PC-9 (cell line): ENCODE data around the gene LRFN5. TPM values are rescaled to one million over a fixed set of nuclear protein-coding genes. Genes with fewer than 3 reads are reported as not detected.

ENCODE experiments used
- BruUV-seq: library from RNA; stranded (reverse); fragments of 400-500 nt; replicated peaks from 2 replicates; lab custom pipeline; 2021; lab: Mats Ljungman, UMichigan
- CTCF ChIA-PET: fragments of 300-600 bp; sonication (Branson Sonifier 250); formaldehyde crosslinking; loops from one replicate; lab custom pipeline; 2022; ENCODE audit warnings: antibody characterized with exemption; lab: Charles Lee
- POLR2A ChIA-PET: fragments of 300-600 bp; sonication (Branson Sonifier 250); formaldehyde crosslinking; loops from one replicate; lab custom pipeline; 2022; ENCODE audit warnings: antibody characterized with exemption; ENCODE audit not compliant: unreplicated experiment; lab: Charles Lee
- DNase-seq, 2 experiments: peaks; one replicate each; pipeline versions ENCODE4 v3.0.0 to v3.0.0-alpha.2; 2015 to 2022; ENCODE audit warnings: mixed read lengths in 1 of 2
- H2AFZ ChIP-seq: fragments of 200-600 bp; sonication (generic); 2 replicates; pipeline ENCODE4 v1.8.1; 2017; ENCODE audit warnings: antibody characterized with exemption
- H3F3A ChIP-seq: fragments of 200-600 bp; sonication (generic); 2 replicates; pipeline ENCODE4 v1.8.1; 2017; ENCODE audit warnings: antibody characterized with exemption, mild to moderate bottlenecking, low read depth; ENCODE audit not compliant: insufficient read depth
- H3K27ac ChIP-seq: fragments of 200-600 bp; sonication (generic); 2 replicates; pipeline ENCODE4 v1.6.1; 2016; ENCODE audit warnings: mixed run types
- H3K27me3 ChIP-seq: fragments of 200-600 bp; sonication (generic); 2 replicates; pipeline ENCODE4 v1.6.1; 2016; ENCODE audit warnings: low read depth, mixed run types; ENCODE audit not compliant: insufficient read depth
- H3K36me3 ChIP-seq: fragments of 200-600 bp; sonication (generic); 2 replicates; pipeline ENCODE4 v1.6.1; 2016; ENCODE audit warnings: low read depth, mixed run types
- H3K4me1 ChIP-seq: fragments of 200-600 bp; sonication (generic); replicated peaks from 2 replicates; pipeline ENCODE4 v1.6.1; 2016; ENCODE audit warnings: mixed run types; ENCODE audit not compliant: insufficient read depth
- H3K4me2 ChIP-seq: fragments of 200-600 bp; sonication (generic); 2 replicates; pipeline ENCODE4 v1.6.1; 2017; ENCODE audit warnings: mixed run types
- H3K4me3 ChIP-seq: fragments of 200-600 bp; sonication (generic); 2 replicates; pipeline ENCODE4 v1.6.1; 2016; ENCODE audit warnings: mixed run types
- H3K79me2 ChIP-seq: fragments of 200-600 bp; sonication (generic); 2 replicates; pipeline ENCODE4 v1.6.1; 2017; ENCODE audit warnings: low read depth, mixed run types
- H3K9me2 ChIP-seq: fragments of 200-600 bp; sonication (generic); 2 replicates; pipeline ENCODE4 v1.8.1; 2017; ENCODE audit warnings: mild to moderate bottlenecking; ENCODE audit not compliant: insufficient read depth
- H3K9me3 ChIP-seq: fragments of 200-600 bp; sonication (generic); 2 replicates; pipeline ENCODE4 v1.8.1; 2016; ENCODE audit warnings: low read depth; ENCODE audit not compliant: insufficient read depth
- H4K20me1 ChIP-seq: fragments of 200-600 bp; sonication (generic); 2 replicates; pipeline ENCODE4 v1.8.1; 2017; ENCODE audit not compliant: insufficient read depth
- CTCF ChIP-seq: fragments of 200-600 bp; sonication (generic); conservative IDR thresholded peaks from 2 replicates; pipeline ENCODE4 v1.6.1; 2017; ENCODE audit warnings: mixed run types, antibody characterized with exemption, mild to moderate bottlenecking, moderate library complexity
- EZH2 ChIP-seq: fragments of 200-600 bp; sonication (generic); IDR thresholded peaks from 2 replicates; pipeline ENCODE4 v1.8.0; 2017; ENCODE audit warnings: antibody characterized with exemption, low read depth
- intact Hi-C: fragments of 100-400 bp; cut with micrococcal nuclease; formaldehyde crosslinking; loops from one replicate; pipeline ENCODE4 v1.10.0; 2022; ENCODE audit not compliant: unreplicated experiment
- total RNA-seq: library from RNA; stranded (reverse); gene quantifications from 2 replicates; pipeline ENCODE4 v1.2.3, GENCODE V29; 2021

The LRFN5 gene
- total RNA-seq, 1 experiment from 2014 or later, result not detected

- DNase-seq, result no peak
- intact Hi-C loops, result no loop called here
- H3F3A ChIP-seq, result no peaks in the 10 kb centered on the region
- no peak overlapping the region for H3K4me2 ChIP-seq
- no peaks in the 10 kb centered on the region for H3K27me3 ChIP-seq
- H3K4me1 ChIP-seq, result no peaks in the 10 kb centered on the region
- H3K27ac ChIP-seq, result no peak overlapping the region
- no peaks in the 10 kb centered on the region for H3K79me2 ChIP-seq
- H3K9me3 ChIP-seq, result no peaks in the 10 kb centered on the region
- POLR2A ChIA-PET, result no interaction called here
- CTCF ChIA-PET, result no interaction called here
- BruUV-seq, result no TSS peak
- no peaks in the 10 kb centered on the region for H3K9me2 ChIP-seq
- H3K4me3 ChIP-seq, result no peak overlapping the region
- H3K36me3 ChIP-seq, result no peaks in the 10 kb centered on the region
- TF ChIP-seq EZH2 (no peak), CTCF (no peak)
- H4K20me1 ChIP-seq, result no peaks in the 10 kb centered on the region
- H2AFZ ChIP-seq, result no peak overlapping the region
These were observed 37.7 kb upstream of the LRFN5 start for GRCh38 chr14:41568979-41569378.

- H3K36me3 ChIP-seq, result no peaks in the 10 kb centered on the region
- ChIA-PET POLR2A (no interaction called here), CTCF (no interaction called here)
- H3K27ac ChIP-seq, result no peak overlapping the region
- no peaks in the 10 kb centered on the region for H3K27me3 ChIP-seq
- H3K4me1 ChIP-seq, result no peaks in the 10 kb centered on the region
- no peaks in the 10 kb centered on the region for H3F3A ChIP-seq
- no peak overlapping the region for H3K4me2 ChIP-seq
- no peaks in the 10 kb centered on the region for H3K9me2 ChIP-seq
- TF ChIP-seq CTCF (no peak), EZH2 (no peak)
- BruUV-seq, result no TSS peak
- no peaks in the 10 kb centered on the region for H3K79me2 ChIP-seq
- intact Hi-C loops, result no loop called here
- H2AFZ ChIP-seq, result no peak overlapping the region
- no peak for DNase-seq
- H3K9me3 ChIP-seq, result no peaks in the 10 kb centered on the region
- H4K20me1 ChIP-seq, result no peaks in the 10 kb centered on the region
- H3K4me3 ChIP-seq, result no peak overlapping the region
These were observed 36.1 kb upstream of the LRFN5 start for GRCh38 chr14:41570415-41571155.

- Histone ChIP-seq H3K4me1 (no peaks in the 10 kb centered on the region), H3K4me3 (no peak overlapping the region), H3K79me2 (no peaks in the 10 kb centered on the region), H3K27ac (no peak overlapping the region), H2AFZ (no peak overlapping the region), H4K20me1 (no peaks in the 10 kb centered on the region), H3K9me3 (no peaks in the 10 kb centered on the region), H3K27me3 (no peaks in the 10 kb centered on the region), H3K36me3 (no peaks in the 10 kb centered on the region), H3K9me2 (no peaks in the 10 kb centered on the region), H3F3A (no peaks in the 10 kb centered on the region), H3K4me2 (no peak overlapping the region)
- DNase-seq, result no peak
- no TSS peak for BruUV-seq
- CTCF ChIA-PET, result no interaction called here
- POLR2A ChIA-PET, result no interaction called here
- intact Hi-C loops, result no loop called here
- TF ChIP-seq CTCF, result no peak
- TF ChIP-seq EZH2, result no peak
These were observed 20.4 kb upstream of the LRFN5 start for GRCh38 chr14:41586237-41586636.
